Parathyroid adenoma (tissue), 2 donors: Measurements from ENCODE around the gene CABCOCO1.

Experiments used
- H2AFZ ChIP-seq: fragments of 300-600 bp; sonication (generic); one replicate; pipeline ENCODE4 v1.7.0; 2017; ENCODE audit warnings: antibody characterized with exemption, mild to moderate bottlenecking
- H3K27ac ChIP-seq: fragments of 300-600 bp; sonication (generic); one replicate; pipeline ENCODE4 v1.7.0; 2017
- H3K27me3 ChIP-seq: fragments of 300-600 bp; sonication (generic); one replicate; pipeline ENCODE4 v1.7.0; 2017; ENCODE audit warnings: low read length; ENCODE audit not compliant: control insufficient read depth, insufficient read depth
- H3K36me3 ChIP-seq: fragments of 300-600 bp; sonication (generic); one replicate; pipeline ENCODE4 v1.7.0; 2017; ENCODE audit warnings: low read length; ENCODE audit not compliant: control insufficient read depth, insufficient read depth
- H3K4me1 ChIP-seq: fragments of 300-600 bp; sonication (generic); one replicate; pipeline ENCODE4 v1.7.0; 2017; ENCODE audit warnings: control low read depth
- H3K4me2 ChIP-seq: fragments of 300-600 bp; sonication (generic); one replicate; pipeline ENCODE4 v1.7.0; 2017; ENCODE audit warnings: low read length
- H3K4me3 ChIP-seq: fragments of 300-600 bp; sonication (generic); one replicate; pipeline ENCODE4 v1.7.0; 2017; ENCODE audit warnings: low read depth, low read length
- H3K79me2 ChIP-seq: fragments of 300-600 bp; sonication (generic); one replicate; pipeline ENCODE4 v1.7.0; 2017; ENCODE audit warnings: control low read depth
- H3K9ac ChIP-seq: fragments of 300-600 bp; sonication (generic); one replicate; pipeline ENCODE4 v1.7.0; 2017; ENCODE audit warnings: mild to moderate bottlenecking
- H3K9me3 ChIP-seq: fragments of 300-600 bp; sonication (generic); one replicate; pipeline ENCODE4 v1.7.0; 2017; ENCODE audit warnings: low read length; ENCODE audit not compliant: control insufficient read depth
- CTCF ChIP-seq: fragments of 300-600 bp; sonication (generic); IDR thresholded peaks from one replicate; pipeline ENCODE4 v1.7.0; 2017; ENCODE audit warnings: antibody characterized with exemption, mild to moderate bottlenecking
- donor health status: primary hyperparathyroidism.

The CABCOCO1 gene

DNA sequence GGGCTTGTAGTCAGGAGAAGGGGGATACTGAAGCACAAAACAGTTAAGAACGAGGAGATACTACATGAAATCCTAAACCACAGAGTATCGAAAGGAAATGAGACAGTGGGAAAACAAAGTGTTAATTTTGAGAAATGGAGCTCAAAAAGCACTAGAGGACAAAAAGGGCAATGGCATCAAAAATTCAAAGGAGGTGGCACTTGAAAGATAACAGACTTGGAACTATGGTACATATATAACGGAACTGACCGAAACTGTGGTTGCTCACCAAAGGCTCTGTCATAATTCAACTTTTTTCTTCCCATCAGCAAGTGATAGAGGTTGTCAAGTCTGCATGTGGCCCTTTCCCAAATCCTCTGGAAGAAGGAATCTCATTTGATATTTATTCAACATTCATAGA is 97.0 kb downstream of the CABCOCO1 start:
- no peak overlapping the region for H3K4me3 ChIP-seq
- no peak overlapping the region for H3K9ac ChIP-seq
- no peak overlapping the region for H3K27ac ChIP-seq
- H3K36me3 ChIP-seq = no peaks in the 10 kb centered on the region
- no peak overlapping the region for H2AFZ ChIP-seq
- no peak for TF ChIP-seq CTCF
- H3K9me3 ChIP-seq = no peaks in the 10 kb centered on the region
- no peak overlapping the region for H3K4me2 ChIP-seq
- no peaks in the 10 kb centered on the region for H3K27me3 ChIP-seq
- H3K4me1 ChIP-seq = no peaks in the 10 kb centered on the region
- H3K79me2 ChIP-seq = no peaks in the 10 kb centered on the region

DNA sequence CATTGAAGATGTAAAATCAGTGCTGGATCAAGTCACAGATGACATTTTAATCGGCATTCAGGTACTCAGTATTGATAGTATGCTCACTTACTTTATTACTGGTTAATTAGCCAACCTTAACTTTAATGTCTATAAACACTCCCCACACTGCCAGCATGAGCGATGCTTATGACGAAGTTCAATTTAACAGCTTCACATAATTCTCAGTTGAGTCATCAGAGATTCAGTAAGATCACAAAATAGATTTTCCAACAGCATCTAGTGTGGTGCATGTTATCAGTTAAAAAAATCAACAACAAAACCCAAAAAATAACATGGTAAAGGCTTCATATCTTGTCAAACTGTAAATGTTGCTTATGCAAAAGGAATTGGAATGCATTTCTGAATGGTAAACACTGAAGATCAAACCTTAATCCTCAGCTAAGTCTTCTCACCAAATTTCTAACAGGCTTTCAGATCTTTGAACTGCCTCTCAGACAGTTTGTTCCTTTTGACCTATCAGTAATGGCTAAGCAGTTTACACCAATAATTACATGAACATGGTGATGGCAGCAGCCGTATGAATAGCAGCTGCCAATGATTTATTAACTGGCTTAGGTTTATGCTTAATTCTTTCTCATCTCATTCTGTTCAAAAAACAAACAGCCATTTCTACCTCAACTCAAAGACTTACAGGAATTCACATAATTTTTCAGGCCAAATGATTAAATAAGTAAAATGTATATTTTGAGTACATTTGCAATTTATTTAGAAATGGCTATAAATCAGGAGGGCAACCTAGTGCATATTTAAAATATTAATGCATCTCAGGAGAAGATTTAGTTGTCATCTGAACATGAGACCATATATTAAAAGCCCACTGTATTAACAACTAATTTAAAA is 98.5 kb downstream of the CABCOCO1 start:
- Histone ChIP-seq H3K9ac (no peak overlapping the region), H3K79me2 (no peaks in the 10 kb centered on the region), H3K27ac (no peak overlapping the region), H3K27me3 (no peaks in the 10 kb centered on the region), H3K9me3 (no peaks in the 10 kb centered on the region), H3K4me2 (no peak overlapping the region), H2AFZ (no peak overlapping the region), H3K4me1 (no peaks in the 10 kb centered on the region), H3K36me3 (no peaks in the 10 kb centered on the region), H3K4me3 (no peak overlapping the region)
- no peak for TF ChIP-seq CTCF

GRCh38 chr10:61761825-61762217 is 99.1 kb downstream of the CABCOCO1 start:
- H3K79me2 ChIP-seq = no peaks in the 10 kb centered on the region
- H3K4me3 ChIP-seq = no peak overlapping the region
- no peaks in the 10 kb centered on the region for H3K27me3 ChIP-seq
- TF ChIP-seq CTCF = no peak
- H3K27ac ChIP-seq = no peak overlapping the region
- H3K9ac ChIP-seq = no peak overlapping the region
- no peak overlapping the region for H2AFZ ChIP-seq
- H3K9me3 ChIP-seq = no peaks in the 10 kb centered on the region
- no peak overlapping the region for H3K4me2 ChIP-seq
- H3K4me1 ChIP-seq = no peaks in the 10 kb centered on the region
- H3K36me3 ChIP-seq = no peaks in the 10 kb centered on the region

DNA sequence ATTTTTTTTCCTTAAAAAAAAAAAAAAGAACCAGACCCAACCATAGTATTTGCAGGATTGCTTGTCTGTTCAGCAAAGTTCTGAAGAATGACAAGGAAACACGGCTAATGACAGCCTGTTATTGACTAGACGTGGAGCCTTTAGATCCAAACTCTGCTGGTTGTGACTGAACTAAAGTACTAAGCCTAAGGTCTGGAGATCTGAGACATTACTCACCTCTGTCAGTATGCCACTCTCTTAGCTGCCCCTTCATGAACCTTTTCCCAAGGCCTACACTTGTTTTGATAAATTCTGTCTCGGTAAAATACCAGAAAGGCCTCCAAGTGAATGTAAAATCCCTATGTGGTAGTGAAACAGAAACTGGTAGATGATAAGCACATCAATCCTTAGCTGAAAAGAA is 101.0 kb downstream of the CABCOCO1 start:
- no peak for TF ChIP-seq CTCF
- Histone ChIP-seq H3K27me3 (no peaks in the 10 kb centered on the region), H3K9me3 (no peaks in the 10 kb centered on the region), H3K4me2 (no peak overlapping the region), H3K36me3 (no peaks in the 10 kb centered on the region), H3K9ac (no peak overlapping the region), H3K79me2 (no peaks in the 10 kb centered on the region), H2AFZ (no peak overlapping the region), H3K4me3 (no peak overlapping the region), H3K4me1 (no peaks in the 10 kb centered on the region), H3K27ac (no peak overlapping the region)

- Histone ChIP-seq H3K9me3 (no peaks in the 10 kb centered on the region), H3K27ac (no peak overlapping the region)
Measured at GRCh38 chr10:61764486-61764885, 101.8 kb downstream of the CABCOCO1 start.

More at GRCh38 chr10:61764486-61764885, 101.8 kb downstream of the CABCOCO1 start:
- Histone ChIP-seq H3K4me3 (no peak overlapping the region), H3K4me1 (no peaks in the 10 kb centered on the region), H3K4me2 (no peak overlapping the region), H3K27me3 (no peaks in the 10 kb centered on the region), H3K9ac (no peak overlapping the region), H2AFZ (no peak overlapping the region), H3K36me3 (no peaks in the 10 kb centered on the region), H3K79me2 (no peaks in the 10 kb centered on the region)
- TF ChIP-seq CTCF = no peak
